Breast epithelium (tissue), 4 donors: Measurements from ENCODE around the gene ZNF429. TPM values are rescaled to one million over a fixed set of nuclear protein-coding genes. Genes with fewer than 3 reads are reported as not detected.

Source experiments
- DNase-seq, 2 donors: peaks; one replicate each; pipeline ENCODE4 v3.0.0-alpha.2; 2019; ENCODE audit warnings: low spot score in 2 of 2
- H3K27ac ChIP-seq, 2 donors: fragments of 200-600 bp; sonication (generic) in 1 of 2; one replicate each; pipeline ENCODE4 v1.5.1; 2016 to 2019; ENCODE audit warnings: mild to moderate bottlenecking in 1 of 2
- H3K27me3 ChIP-seq, 2 donors: fragments of 200-600 bp; sonication (generic) in 1 of 2; one replicate each; pipeline versions ENCODE4 v1.5.1 to v1.6.0; 2017 to 2019; ENCODE audit warnings: control low read depth in 1 of 2, mild to moderate bottlenecking in 1 of 2
- H3K36me3 ChIP-seq: fragments of 200-600 bp; one replicate; pipeline ENCODE4 v1.5.1; 2019
- H3K4me1 ChIP-seq, 2 donors: fragments of 200-600 bp; sonication (generic); one replicate each; pipeline ENCODE4 v1.5.1; 2016 to 2019; ENCODE audit warnings: control low read depth in 1 of 2
- H3K4me3 ChIP-seq, 3 donors: fragments of 200-600 bp; sonication (generic); 1 replicate in 2 of 3; 2 replicates in 1 of 3; pipeline ENCODE4 v1.5.1; 2016 to 2019; ENCODE audit warnings: mild to moderate bottlenecking in 3 of 3, moderate library complexity in 2 of 3
- H3K9me3 ChIP-seq, 2 donors: fragments of 200-600 bp; sonication (generic) in 1 of 2; one replicate each; pipeline ENCODE4 v1.5.1; 2016 to 2019; ENCODE audit warnings: control low read depth in 1 of 2
- POLR2A ChIP-seq: fragments of 450-650 bp; IDR thresholded peaks from one replicate; pipeline ENCODE4 v1.6.1; 2016; ENCODE audit warnings: antibody characterized with exemption, mild to moderate bottlenecking, moderate library complexity
- POLR2AphosphoS5 ChIP-seq, 3 donors: sonication (generic); formaldehyde crosslinking; IDR thresholded peaks; one replicate each; pipeline ENCODE4 v1.6.1; 2017; ENCODE audit warnings: antibody characterized with exemption in 3 of 3
- intact Hi-C: fragments of 100-400 bp; cut with DNase I; formaldehyde crosslinking; loops from one replicate; pipeline ENCODE4 v1.15.1; 2023; ENCODE audit warnings: low total_unique reads
- total RNA-seq, 3 donors: library from RNA; depleted of rRNA; stranded (reverse); fragments of >200 nt; gene quantifications; one replicate each; pipeline ENCODE4 v1.1.0, GENCODE V29; 2016
- TF ChIP-seq, protein P1 (sequence below), 3 donors: fragments of 450-650 bp; IDR thresholded peaks; one replicate each; pipeline ENCODE4 v1.5.1; 2016 to 2017; ENCODE audit warnings: antibody characterized with exemption in 3 of 3, mild to moderate bottlenecking in 3 of 3, moderate library complexity in 3 of 3

ZNF429 gene
- total RNA-seq, 3 donors from 2014 or later, result 12.8 to 35.4 (median 30.5) TPM

DNA sequence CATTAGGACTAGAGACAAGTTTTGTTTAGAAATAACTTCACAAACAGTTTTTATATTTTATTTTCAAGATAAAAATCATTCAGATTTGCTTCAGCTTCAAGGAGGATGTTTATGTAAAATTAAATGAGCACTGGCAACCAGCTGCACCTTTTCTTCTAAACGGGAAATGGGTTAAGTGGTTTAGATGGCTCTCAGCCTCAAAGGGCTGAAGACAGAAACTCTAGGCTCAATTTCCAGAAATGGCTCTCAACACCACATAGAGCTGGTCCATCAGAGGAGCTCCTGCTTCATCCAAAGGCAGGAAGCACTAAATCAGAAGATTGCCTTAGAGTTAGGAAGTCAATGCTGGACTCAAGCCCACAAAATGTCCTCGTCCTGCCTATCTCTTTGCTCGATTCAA lies 74.7 kb downstream of the ZNF429 start:
- no peaks in the 10 kb centered on the region for H3K36me3 ChIP-seq
- intact Hi-C loops, result no loop called here
- no peak overlapping the region for H3K27ac ChIP-seq
- no peak overlapping the region for H3K4me3 ChIP-seq
- no peaks in the 10 kb centered on the region for H3K4me1 ChIP-seq
- no peak for TF ChIP-seq POLR2AphosphoS5 (IDR thresholded peaks at IDR 0.05)
- TF ChIP-seq POLR2A, result no peak
- TF ChIP-seq, protein P1, sequence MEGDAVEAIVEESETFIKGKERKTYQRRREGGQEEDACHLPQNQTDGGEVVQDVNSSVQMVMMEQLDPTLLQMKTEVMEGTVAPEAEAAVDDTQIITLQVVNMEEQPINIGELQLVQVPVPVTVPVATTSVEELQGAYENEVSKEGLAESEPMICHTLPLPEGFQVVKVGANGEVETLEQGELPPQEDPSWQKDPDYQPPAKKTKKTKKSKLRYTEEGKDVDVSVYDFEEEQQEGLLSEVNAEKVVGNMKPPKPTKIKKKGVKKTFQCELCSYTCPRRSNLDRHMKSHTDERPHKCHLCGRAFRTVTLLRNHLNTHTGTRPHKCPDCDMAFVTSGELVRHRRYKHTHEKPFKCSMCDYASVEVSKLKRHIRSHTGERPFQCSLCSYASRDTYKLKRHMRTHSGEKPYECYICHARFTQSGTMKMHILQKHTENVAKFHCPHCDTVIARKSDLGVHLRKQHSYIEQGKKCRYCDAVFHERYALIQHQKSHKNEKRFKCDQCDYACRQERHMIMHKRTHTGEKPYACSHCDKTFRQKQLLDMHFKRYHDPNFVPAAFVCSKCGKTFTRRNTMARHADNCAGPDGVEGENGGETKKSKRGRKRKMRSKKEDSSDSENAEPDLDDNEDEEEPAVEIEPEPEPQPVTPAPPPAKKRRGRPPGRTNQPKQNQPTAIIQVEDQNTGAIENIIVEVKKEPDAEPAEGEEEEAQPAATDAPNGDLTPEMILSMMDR (IDR thresholded peaks at IDR 0.05), result no peak
- H3K9me3 ChIP-seq, result peaks cover 5 to 7% of the 10 kb centered on the region in 2 donors
- H3K27me3 ChIP-seq, result no peaks in the 10 kb centered on the region
- no peak for DNase-seq

DNA sequence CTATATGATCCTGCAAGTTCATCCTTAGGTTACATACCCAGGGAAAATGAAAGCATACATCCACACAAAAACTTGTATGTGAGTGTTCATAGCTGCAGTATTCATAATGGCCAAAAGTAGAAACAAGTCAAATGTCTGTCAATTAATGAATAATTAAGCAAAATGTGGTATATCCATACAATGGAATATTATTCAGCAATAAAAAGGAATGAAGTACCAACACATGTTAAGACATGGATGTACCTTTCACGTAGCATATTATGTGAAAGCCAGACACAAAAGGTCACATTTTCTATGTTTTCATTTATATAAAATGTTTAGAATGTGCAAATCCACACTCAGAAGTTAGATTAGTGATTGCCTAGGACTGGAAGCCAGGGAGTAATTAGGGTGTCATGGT lies 75.4 kb downstream of the ZNF429 start:
- H3K4me1 ChIP-seq, result no peaks in the 10 kb centered on the region
- no peak for DNase-seq
- intact Hi-C loops, result no loop called here
- peaks cover 5 to 7% of the 10 kb centered on the region in 2 donors for H3K9me3 ChIP-seq
- H3K27me3 ChIP-seq, result no peaks in the 10 kb centered on the region
- no peak overlapping the region for H3K4me3 ChIP-seq
- no peak for TF ChIP-seq POLR2AphosphoS5 (IDR thresholded peaks at IDR 0.05)
- no peak for TF ChIP-seq POLR2A
- TF ChIP-seq, protein P1 (IDR thresholded peaks at IDR 0.05), result no peak
- no peak overlapping the region for H3K27ac ChIP-seq
- no peaks in the 10 kb centered on the region for H3K36me3 ChIP-seq

DNA sequence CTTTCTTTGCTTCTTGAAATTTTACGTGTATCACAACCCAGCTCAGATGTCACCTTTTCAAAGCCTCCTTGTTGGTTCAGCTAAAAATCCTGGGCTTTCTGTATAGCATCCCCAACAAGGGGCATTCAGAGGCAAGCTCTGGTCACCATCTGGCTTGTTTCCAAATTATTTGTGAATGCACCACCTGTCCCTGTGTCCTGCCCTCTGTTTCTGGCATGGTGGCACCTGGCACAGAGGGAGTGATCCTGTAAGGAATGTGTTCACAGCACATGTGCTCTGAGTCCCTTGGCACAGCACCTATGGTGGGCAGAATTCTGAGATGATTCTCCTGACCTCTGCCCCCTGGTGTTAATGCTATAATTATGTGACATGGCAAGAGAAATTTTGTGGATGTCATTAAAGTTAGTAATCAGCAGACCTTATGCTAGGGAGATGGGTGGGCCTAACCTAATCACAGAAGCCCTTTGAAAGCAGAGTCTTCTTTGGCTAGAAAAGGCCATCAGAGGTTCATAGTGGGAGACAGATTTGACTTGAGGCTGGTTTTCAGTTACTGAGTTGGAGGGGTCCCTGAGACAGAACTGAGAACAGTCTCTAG lies 76.3 kb downstream of the ZNF429 start:
- Histone ChIP-seq H3K9me3 (peaks cover 5 to 7% of the 10 kb centered on the region in 2 donors), H3K4me3 (no peak overlapping the region), H3K36me3 (no peaks in the 10 kb centered on the region), H3K4me1 (no peaks in the 10 kb centered on the region), H3K27me3 (no peaks in the 10 kb centered on the region), H3K27ac (no peak overlapping the region)
- DNase-seq, result no peak
- TF ChIP-seq POLR2AphosphoS5 (IDR thresholded peaks at IDR 0.05), result no peak
- no peak for TF ChIP-seq POLR2A
- TF ChIP-seq, protein P1 (IDR thresholded peaks at IDR 0.05), result no peak
- intact Hi-C loops, result no loop called here

DNA sequence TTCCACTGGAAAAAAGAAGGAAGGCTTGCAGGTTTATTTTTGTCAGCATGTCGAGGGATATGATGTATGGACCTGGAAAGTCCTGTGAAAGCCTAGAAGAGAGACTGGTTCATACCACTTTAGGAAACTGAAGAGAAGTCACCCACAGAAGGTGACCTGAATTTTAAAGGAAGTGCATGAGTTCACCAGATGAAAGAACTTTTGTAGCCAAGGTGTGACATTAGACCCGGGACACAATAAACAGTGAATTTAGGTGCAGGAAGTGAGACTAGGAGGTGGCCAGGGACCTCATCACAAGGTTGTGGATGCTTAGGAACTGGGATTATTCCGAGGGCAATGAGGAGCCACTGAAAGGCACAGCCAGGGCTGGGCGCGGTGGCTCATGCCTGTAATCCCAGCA lies 79.1 kb downstream of the ZNF429 start:
- intact Hi-C loops, result no loop called here
- Histone ChIP-seq H3K4me1 (no peaks in the 10 kb centered on the region), H3K27me3 (no peaks in the 10 kb centered on the region), H3K36me3 (no peaks in the 10 kb centered on the region), H3K4me3 (no peak overlapping the region), H3K27ac (no peak overlapping the region), H3K9me3 (peaks cover 0 to 5% of the 10 kb centered on the region in 2 donors)
- TF ChIP-seq POLR2A, result no peak
- no peak for TF ChIP-seq POLR2AphosphoS5 (IDR thresholded peaks at IDR 0.05)
- TF ChIP-seq, protein P1 (IDR thresholded peaks at IDR 0.05), result no peak
- DNase-seq, result no peak

DNA sequence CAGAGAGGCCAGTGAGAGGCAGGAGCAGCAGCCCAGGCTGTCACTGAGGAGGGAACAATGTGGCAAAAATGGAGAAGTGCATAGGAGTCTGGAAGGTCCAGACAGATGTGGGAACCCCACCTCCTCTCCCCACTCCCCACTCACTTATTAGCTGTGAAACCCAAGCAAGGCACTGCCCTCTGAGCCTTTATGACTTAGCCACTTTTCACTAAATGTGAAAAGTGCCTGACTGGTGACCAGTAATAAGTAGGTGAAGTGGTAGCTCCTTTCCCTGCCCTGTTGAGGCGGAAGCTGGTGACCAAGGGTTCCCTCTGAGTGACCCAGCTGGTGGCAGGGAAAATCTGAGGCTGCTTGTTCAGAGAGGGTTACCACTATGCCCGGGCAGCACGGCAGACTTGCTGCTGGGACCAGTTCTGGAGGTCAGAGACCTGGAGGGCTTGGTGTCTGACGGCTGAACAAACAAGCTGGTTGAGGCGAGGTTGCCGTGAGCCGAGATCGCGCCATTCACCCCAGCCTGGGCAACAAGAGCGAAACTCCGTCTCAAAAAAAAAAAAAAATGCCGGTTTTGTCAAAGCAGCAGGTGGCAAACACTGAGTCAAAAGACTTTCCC lies 80.0 kb downstream of the ZNF429 start:
- Histone ChIP-seq H3K4me1 (no peaks in the 10 kb centered on the region), H3K9me3 (peaks cover 0 to 5% of the 10 kb centered on the region in 2 donors), H3K36me3 (no peaks in the 10 kb centered on the region), H3K27me3 (no peaks in the 10 kb centered on the region), H3K27ac (no peak overlapping the region), H3K4me3 (peak overlapping the region in 1 of 3 donors; percentile 68)
- no peak for DNase-seq
- intact Hi-C loops, result loop anchor here (5.0 kb wide), 1 partner anchor 327 kb away; no protein-coding TSS in a partner anchor
- TF ChIP-seq POLR2A (no peak), POLR2AphosphoS5 (IDR thresholded peaks at IDR 0.05) (no peak)
- TF ChIP-seq, protein P1 (IDR thresholded peaks at IDR 0.05), result no peak
